WTC11 (cell line): ENCODE data around the gene HMX1. TPM values are rescaled to one million over a fixed set of nuclear protein-coding genes. Genes with fewer than 3 reads are reported as not detected.

ENCODE experiments used
- ATAC-seq: fragments of 200-7000 bp; cut with Tn5 transposase; 2 replicates; pipeline ENCODE4 v1.10.0; 2021; ENCODE audit warnings: mild to moderate bottlenecking, moderate library complexity
- CTCF ChIA-PET: fragments of 300-600 bp; sonication (Branson Sonifier 250); formaldehyde crosslinking; loops from one replicate; lab custom pipeline; 2021; ENCODE audit warnings: antibody characterized with exemption; lab: Charles Lee
- POLR2A ChIA-PET: fragments of 350-600 bp; sonication (Branson Sonifier 250); formaldehyde crosslinking; loops from one replicate; lab custom pipeline; 2021; ENCODE audit warnings: antibody characterized with exemption; lab: Charles Lee
- DNase-seq: peaks from one replicate; pipeline ENCODE4 v3.0.0; 2021; ENCODE audit warnings: low spot score
- H3K27ac Mint-ChIP-seq: 2 replicates; pipeline ENCODE4 v1.8.0; 2021; ENCODE audit warnings: mixed read lengths
- H3K27me3 Mint-ChIP-seq: 2 replicates; pipeline ENCODE4 v1.8.0; 2021; ENCODE audit warnings: low read depth, mild to moderate bottlenecking, moderate library complexity, mixed read lengths
- H3K36me3 Mint-ChIP-seq: 2 replicates; pipeline ENCODE4 v1.8.0; 2021; ENCODE audit warnings: mixed read lengths
- H3K4me1 Mint-ChIP-seq: 2 replicates; pipeline ENCODE4 v1.8.0; 2022; ENCODE audit warnings: mixed read lengths
- H3K4me3 Mint-ChIP-seq: 2 replicates; pipeline ENCODE4 v1.8.0; 2021; ENCODE audit warnings: mild to moderate bottlenecking, moderate library complexity, mixed read lengths
- H3K9me3 Mint-ChIP-seq: 2 replicates; pipeline ENCODE4 v1.8.0; 2021; ENCODE audit warnings: mixed read lengths
- CREB1 ChIP-seq: sonication (generic); formaldehyde crosslinking; IDR thresholded peaks from 2 replicates; pipeline ENCODE4 v1.8.0; 2023; ENCODE audit warnings: mild to moderate bottlenecking, missing genetic modification reagents
- FOXK1 ChIP-seq: sonication (generic); formaldehyde crosslinking; IDR thresholded peaks from 2 replicates; pipeline ENCODE4 v1.8.0; 2022; ENCODE audit warnings: mild to moderate bottlenecking, moderate library complexity, missing genetic modification reagents
- GTF2I ChIP-seq: fragments of 250-450 bp; sonication (Bioruptor Pico); conservative IDR thresholded peaks from 2 replicates; pipeline ENCODE4 v1.4.0; 2021; ENCODE audit warnings: mild to moderate bottlenecking
- JUN ChIP-seq: sonication (generic); formaldehyde crosslinking; IDR thresholded peaks from 2 replicates; pipeline ENCODE4 v1.8.0; 2023; ENCODE audit warnings: mild to moderate bottlenecking, missing genetic modification reagents
- KAT7 ChIP-seq: sonication (generic); formaldehyde crosslinking; IDR thresholded peaks from 2 replicates; pipeline ENCODE4 v1.8.1; 2023; ENCODE audit warnings: missing genetic modification reagents, mild to moderate bottlenecking, borderline replicate concordance
- MYBL2 ChIP-seq: sonication (generic); formaldehyde crosslinking; IDR thresholded peaks from 2 replicates; pipeline ENCODE4 v1.8.1; 2023; ENCODE audit warnings: mild to moderate bottlenecking, moderate library complexity, missing genetic modification reagents
- NFATC4 ChIP-seq: fragments of 250-450 bp; sonication (Bioruptor Pico); IDR thresholded peaks from 2 replicates; pipeline ENCODE4 v1.9.0; 2021; ENCODE audit warnings: mild to moderate bottlenecking
- NFE2L1 ChIP-seq: sonication (generic); formaldehyde crosslinking; IDR thresholded peaks from 2 replicates; pipeline ENCODE4 v1.8.1; 2023; ENCODE audit warnings: missing genetic modification reagents
- NFYB ChIP-seq: sonication (generic); formaldehyde crosslinking; conservative IDR thresholded peaks from 2 replicates; pipeline ENCODE4 v1.8.0; 2022; ENCODE audit warnings: low read depth, missing genetic modification reagents
- PRRX2 ChIP-seq: fragments of 250-450 bp; sonication (Bioruptor Pico); IDR thresholded peaks from 2 replicates; pipeline ENCODE4 v1.8.0; 2021; ENCODE audit warnings: mild to moderate bottlenecking
- SMAD3 ChIP-seq: sonication (generic); formaldehyde crosslinking; IDR thresholded peaks from 2 replicates; pipeline ENCODE4 v1.8.0; 2022; ENCODE audit warnings: missing genetic modification reagents, mild to moderate bottlenecking, borderline replicate concordance
- SP1 ChIP-seq: sonication (generic); formaldehyde crosslinking; conservative IDR thresholded peaks from 2 replicates; pipeline ENCODE4 v1.8.1; 2022; ENCODE audit warnings: missing genetic modification reagents
- ZNF263 ChIP-seq: sonication (generic); formaldehyde crosslinking; IDR thresholded peaks from 2 replicates; pipeline ENCODE4 v1.8.1; 2022; ENCODE audit warnings: low read depth, mild to moderate bottlenecking, moderate library complexity, missing genetic modification reagents
- ZNF396 ChIP-seq: fragments of 250-450 bp; sonication (Bioruptor Pico); IDR thresholded peaks from 2 replicates; pipeline ENCODE4 v1.8.0; 2021; ENCODE audit warnings: mild to moderate bottlenecking, moderate library complexity, borderline replicate concordance
- total RNA-seq: library from RNA; stranded (reverse); gene quantifications from 3 replicates; pipeline ENCODE4 v1.2.3, GENCODE V29; 2021
- TF ChIP-seq, protein P1 (sequence below): sonication (generic); formaldehyde crosslinking; IDR thresholded peaks from 2 replicates; pipeline ENCODE4 v1.8.1; 2023; ENCODE audit warnings: mild to moderate bottlenecking, missing genetic modification reagents, borderline replicate concordance
- TF ChIP-seq, protein P2 (sequence below): sonication (generic); formaldehyde crosslinking; IDR thresholded peaks from 2 replicates; pipeline ENCODE4 v1.8.0; 2022; ENCODE audit warnings: missing genetic modification reagents
- TF ChIP-seq, protein P3 (sequence below): sonication (generic); formaldehyde crosslinking; conservative IDR thresholded peaks from 2 replicates; pipeline ENCODE4 v1.8.1; 2023; ENCODE audit warnings: mild to moderate bottlenecking, low read depth, missing genetic modification reagents, moderate library complexity
- TF ChIP-seq, protein P4 (sequence below): sonication (generic); formaldehyde crosslinking; IDR thresholded peaks from 2 replicates; pipeline ENCODE4 v1.8.1; 2023; ENCODE audit warnings: mild to moderate bottlenecking, missing genetic modification reagents
- TF ChIP-seq, protein P5 (sequence below): fragments of 250-450 bp; sonication (Bioruptor Pico); IDR thresholded peaks from 2 replicates; pipeline ENCODE4 v1.9.0; 2021; ENCODE audit warnings: mild to moderate bottlenecking
- TF ChIP-seq, protein P6 (sequence below): sonication (generic); formaldehyde crosslinking; IDR thresholded peaks from 2 replicates; pipeline ENCODE4 v1.8.1; 2023; ENCODE audit warnings: mild to moderate bottlenecking, moderate library complexity, missing genetic modification reagents
- TF ChIP-seq, protein P7 (sequence below): fragments of 250-450 bp; sonication (Bioruptor Pico); IDR thresholded peaks from 2 replicates; pipeline ENCODE4 v1.9.0; 2021; ENCODE audit warnings: moderate library complexity, mild to moderate bottlenecking, inconsistent platforms, borderline replicate concordance

HMX1 gene
- total RNA-seq, 1 experiment from 2014 or later: 10.0 TPM

DNA sequence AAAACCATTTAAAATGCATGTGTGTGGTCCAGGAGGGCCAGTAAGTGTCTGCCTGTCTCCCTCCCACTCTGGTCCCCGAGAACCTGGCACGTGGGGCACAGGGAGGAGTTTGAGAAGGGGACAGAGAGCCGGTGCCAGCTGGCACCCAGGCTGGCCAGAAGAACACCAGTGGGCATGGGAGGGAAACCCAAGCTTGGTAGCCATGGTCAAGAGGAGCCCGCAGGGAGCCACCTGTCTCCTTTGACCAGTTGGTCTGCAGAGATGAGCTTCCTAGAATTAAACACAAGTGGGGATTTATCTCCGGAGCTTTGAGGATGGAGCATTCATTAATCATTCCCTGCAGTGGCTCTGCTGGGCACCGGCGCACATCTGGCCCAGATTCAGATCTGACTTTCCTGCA lies 41.6 kb downstream of the HMX1 start (continued):
- TF ChIP-seq, protein P1, sequence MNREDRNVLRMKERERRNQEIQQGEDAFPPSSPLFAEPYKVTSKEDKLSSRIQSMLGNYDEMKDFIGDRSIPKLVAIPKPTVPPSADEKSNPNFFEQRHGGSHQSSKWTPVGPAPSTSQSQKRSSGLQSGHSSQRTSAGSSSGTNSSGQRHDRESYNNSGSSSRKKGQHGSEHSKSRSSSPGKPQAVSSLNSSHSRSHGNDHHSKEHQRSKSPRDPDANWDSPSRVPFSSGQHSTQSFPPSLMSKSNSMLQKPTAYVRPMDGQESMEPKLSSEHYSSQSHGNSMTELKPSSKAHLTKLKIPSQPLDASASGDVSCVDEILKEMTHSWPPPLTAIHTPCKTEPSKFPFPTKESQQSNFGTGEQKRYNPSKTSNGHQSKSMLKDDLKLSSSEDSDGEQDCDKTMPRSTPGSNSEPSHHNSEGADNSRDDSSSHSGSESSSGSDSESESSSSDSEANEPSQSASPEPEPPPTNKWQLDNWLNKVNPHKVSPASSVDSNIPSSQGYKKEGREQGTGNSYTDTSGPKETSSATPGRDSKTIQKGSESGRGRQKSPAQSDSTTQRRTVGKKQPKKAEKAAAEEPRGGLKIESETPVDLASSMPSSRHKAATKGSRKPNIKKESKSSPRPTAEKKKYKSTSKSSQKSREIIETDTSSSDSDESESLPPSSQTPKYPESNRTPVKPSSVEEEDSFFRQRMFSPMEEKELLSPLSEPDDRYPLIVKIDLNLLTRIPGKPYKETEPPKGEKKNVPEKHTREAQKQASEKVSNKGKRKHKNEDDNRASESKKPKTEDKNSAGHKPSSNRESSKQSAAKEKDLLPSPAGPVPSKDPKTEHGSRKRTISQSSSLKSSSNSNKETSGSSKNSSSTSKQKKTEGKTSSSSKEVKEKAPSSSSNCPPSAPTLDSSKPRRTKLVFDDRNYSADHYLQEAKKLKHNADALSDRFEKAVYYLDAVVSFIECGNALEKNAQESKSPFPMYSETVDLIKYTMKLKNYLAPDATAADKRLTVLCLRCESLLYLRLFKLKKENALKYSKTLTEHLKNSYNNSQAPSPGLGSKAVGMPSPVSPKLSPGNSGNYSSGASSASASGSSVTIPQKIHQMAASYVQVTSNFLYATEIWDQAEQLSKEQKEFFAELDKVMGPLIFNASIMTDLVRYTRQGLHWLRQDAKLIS (CRISPR knock-in tag): no peak
- no peak for TF ChIP-seq ZNF263
- TF ChIP-seq CREB1 (CRISPR knock-in tag): no peak
- TF ChIP-seq, protein P2, sequence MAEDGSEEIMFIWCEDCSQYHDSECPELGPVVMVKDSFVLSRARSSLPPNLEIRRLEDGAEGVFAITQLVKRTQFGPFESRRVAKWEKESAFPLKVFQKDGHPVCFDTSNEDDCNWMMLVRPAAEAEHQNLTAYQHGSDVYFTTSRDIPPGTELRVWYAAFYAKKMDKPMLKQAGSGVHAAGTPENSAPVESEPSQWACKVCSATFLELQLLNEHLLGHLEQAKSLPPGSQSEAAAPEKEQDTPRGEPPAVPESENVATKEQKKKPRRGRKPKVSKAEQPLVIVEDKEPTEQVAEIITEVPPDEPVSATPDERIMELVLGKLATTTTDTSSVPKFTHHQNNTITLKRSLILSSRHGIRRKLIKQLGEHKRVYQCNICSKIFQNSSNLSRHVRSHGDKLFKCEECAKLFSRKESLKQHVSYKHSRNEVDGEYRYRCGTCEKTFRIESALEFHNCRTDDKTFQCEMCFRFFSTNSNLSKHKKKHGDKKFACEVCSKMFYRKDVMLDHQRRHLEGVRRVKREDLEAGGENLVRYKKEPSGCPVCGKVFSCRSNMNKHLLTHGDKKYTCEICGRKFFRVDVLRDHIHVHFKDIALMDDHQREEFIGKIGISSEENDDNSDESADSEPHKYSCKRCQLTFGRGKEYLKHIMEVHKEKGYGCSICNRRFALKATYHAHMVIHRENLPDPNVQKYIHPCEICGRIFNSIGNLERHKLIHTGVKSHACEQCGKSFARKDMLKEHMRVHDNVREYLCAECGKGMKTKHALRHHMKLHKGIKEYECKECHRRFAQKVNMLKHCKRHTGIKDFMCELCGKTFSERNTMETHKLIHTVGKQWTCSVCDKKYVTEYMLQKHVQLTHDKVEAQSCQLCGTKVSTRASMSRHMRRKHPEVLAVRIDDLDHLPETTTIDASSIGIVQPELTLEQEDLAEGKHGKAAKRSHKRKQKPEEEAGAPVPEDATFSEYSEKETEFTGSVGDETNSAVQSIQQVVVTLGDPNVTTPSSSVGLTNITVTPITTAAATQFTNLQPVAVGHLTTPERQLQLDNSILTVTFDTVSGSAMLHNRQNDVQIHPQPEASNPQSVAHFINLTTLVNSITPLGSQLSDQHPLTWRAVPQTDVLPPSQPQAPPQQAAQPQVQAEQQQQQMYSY (CRISPR knock-in tag): no peak
- no peak for TF ChIP-seq MYBL2 (CRISPR knock-in tag)

DNA sequence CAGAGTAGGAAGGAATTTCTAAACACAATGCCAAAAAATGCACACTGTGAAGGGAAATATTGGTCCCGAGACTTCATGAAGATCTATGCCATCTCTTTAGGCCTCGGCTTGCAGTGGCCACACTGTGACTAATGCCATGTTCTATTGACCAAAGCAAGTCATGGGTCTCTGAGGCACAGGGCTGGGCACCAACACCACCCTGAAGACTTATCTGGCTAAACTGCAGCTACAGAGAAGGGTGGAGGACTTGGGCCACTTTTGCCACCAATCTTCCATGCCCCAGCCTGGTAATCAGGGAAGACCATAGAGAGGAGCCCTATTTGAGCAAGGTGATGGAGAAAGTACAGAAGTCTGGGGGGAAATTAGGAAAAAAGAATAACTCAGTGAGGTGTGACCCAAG lies 42.1 kb downstream of the HMX1 start:
- CTCF ChIA-PET: no interaction called here
- no peak for ATAC-seq
- TF ChIP-seq ZNF396 (CRISPR knock-in tag) (no peak), JUN (no peak), NFATC4 (CRISPR knock-in tag) (no peak), SP1 (CRISPR knock-in tag) (no peak), SMAD3 (CRISPR knock-in tag) (no peak)
- TF ChIP-seq, protein P3, sequence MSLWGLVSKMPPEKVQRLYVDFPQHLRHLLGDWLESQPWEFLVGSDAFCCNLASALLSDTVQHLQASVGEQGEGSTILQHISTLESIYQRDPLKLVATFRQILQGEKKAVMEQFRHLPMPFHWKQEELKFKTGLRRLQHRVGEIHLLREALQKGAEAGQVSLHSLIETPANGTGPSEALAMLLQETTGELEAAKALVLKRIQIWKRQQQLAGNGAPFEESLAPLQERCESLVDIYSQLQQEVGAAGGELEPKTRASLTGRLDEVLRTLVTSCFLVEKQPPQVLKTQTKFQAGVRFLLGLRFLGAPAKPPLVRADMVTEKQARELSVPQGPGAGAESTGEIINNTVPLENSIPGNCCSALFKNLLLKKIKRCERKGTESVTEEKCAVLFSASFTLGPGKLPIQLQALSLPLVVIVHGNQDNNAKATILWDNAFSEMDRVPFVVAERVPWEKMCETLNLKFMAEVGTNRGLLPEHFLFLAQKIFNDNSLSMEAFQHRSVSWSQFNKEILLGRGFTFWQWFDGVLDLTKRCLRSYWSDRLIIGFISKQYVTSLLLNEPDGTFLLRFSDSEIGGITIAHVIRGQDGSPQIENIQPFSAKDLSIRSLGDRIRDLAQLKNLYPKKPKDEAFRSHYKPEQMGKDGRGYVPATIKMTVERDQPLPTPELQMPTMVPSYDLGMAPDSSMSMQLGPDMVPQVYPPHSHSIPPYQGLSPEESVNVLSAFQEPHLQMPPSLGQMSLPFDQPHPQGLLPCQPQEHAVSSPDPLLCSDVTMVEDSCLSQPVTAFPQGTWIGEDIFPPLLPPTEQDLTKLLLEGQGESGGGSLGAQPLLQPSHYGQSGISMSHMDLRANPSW: no peak
- TF ChIP-seq, protein P4, sequence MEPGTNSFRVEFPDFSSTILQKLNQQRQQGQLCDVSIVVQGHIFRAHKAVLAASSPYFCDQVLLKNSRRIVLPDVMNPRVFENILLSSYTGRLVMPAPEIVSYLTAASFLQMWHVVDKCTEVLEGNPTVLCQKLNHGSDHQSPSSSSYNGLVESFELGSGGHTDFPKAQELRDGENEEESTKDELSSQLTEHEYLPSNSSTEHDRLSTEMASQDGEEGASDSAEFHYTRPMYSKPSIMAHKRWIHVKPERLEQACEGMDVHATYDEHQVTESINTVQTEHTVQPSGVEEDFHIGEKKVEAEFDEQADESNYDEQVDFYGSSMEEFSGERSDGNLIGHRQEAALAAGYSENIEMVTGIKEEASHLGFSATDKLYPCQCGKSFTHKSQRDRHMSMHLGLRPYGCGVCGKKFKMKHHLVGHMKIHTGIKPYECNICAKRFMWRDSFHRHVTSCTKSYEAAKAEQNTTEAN (CRISPR knock-in tag): no peak
- DNase-seq: no peak
- Mint-ChIP-seq H3K36me3 (no peaks in the 10 kb centered on the region), H3K4me1 (no peaks in the 10 kb centered on the region), H3K4me3 (no peak overlapping the region), H3K9me3 (peaks cover 20% of the 10 kb centered on the region), H3K27me3 (peaks cover 7% of the 10 kb centered on the region), H3K27ac (no peak overlapping the region)
- POLR2A ChIA-PET: no interaction called here

DNA sequence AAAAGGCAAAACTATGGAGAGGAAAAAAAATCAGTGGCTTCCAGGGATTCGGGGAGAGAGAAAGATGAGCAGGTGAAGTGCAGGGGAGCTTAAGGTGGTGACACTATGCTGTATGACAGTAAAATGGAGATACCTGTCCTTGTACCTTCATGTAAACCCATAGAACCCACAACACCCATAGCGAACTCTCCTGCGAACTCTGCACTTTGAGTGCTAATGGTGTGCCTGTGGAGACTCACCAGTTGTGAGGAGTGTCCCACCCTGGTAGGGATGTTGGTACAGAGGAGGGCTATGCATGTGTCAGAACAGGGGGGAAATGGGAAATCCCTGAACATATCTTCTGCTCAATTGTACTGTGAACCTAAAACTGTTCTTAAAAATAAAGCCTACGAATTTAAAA lies 42.8 kb downstream of the HMX1 start:
- H3K27ac Mint-ChIP-seq: no peak overlapping the region
- no peak overlapping the region for H3K4me3 Mint-ChIP-seq
- H3K4me1 Mint-ChIP-seq: no peaks in the 10 kb centered on the region
- CTCF ChIA-PET: interaction anchor here (0.8 kb wide), 1 partner anchor 9 kb away, joined by 3 read pairs; no protein-coding TSS in a partner anchor
- DNase-seq (no peak), ATAC-seq (no peak)
- POLR2A ChIA-PET: no interaction called here
- no peaks in the 10 kb centered on the region for H3K36me3 Mint-ChIP-seq
- peaks cover 20% of the 10 kb centered on the region for H3K9me3 Mint-ChIP-seq
- peaks cover 7% of the 10 kb centered on the region for H3K27me3 Mint-ChIP-seq
- no peak for TF ChIP-seq NFE2L1 (CRISPR knock-in tag)
- TF ChIP-seq FOXK1 (CRISPR knock-in tag): no peak
- TF ChIP-seq, protein P5, sequence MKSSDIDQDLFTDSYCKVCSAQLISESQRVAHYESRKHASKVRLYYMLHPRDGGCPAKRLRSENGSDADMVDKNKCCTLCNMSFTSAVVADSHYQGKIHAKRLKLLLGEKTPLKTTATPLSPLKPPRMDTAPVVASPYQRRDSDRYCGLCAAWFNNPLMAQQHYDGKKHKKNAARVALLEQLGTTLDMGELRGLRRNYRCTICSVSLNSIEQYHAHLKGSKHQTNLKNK (CRISPR knock-in tag): no peak
- no peak for TF ChIP-seq PRRX2 (CRISPR knock-in tag)
- TF ChIP-seq, protein P6, sequence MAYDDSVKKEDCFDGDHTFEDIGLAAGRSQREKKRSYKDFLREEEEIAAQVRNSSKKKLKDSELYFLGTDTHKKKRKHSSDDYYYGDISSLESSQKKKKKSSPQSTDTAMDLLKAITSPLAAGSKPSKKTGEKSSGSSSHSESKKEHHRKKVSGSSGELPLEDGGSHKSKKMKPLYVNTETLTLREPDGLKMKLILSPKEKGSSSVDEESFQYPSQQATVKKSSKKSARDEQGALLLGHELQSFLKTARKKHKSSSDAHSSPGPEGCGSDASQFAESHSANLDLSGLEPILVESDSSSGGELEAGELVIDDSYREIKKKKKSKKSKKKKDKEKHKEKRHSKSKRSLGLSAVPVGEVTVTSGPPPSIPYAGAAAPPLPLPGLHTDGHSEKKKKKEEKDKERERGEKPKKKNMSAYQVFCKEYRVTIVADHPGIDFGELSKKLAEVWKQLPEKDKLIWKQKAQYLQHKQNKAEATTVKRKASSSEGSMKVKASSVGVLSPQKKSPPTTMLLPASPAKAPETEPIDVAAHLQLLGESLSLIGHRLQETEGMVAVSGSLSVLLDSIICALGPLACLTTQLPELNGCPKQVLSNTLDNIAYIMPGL: no peak
- TF ChIP-seq KAT7 (CRISPR knock-in tag): no peak
- TF ChIP-seq GTF2I (CRISPR knock-in tag): no peak
- TF ChIP-seq NFATC4 (CRISPR knock-in tag): no peak
- TF ChIP-seq NFYB (CRISPR knock-in tag): no peak
- TF ChIP-seq, protein P7, sequence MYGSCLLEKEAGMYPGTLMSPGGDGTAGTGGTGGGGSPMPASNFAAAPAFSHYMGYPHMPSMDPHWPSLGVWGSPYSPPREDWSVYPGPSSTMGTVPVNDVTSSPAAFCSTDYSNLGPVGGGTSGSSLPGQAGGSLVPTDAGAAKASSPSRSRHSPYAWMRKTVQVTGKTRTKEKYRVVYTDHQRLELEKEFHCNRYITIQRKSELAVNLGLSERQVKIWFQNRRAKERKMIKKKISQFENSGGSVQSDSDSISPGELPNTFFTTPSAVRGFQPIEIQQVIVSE (CRISPR knock-in tag): no peak
